LNCaP clone FGC (cell line): ENCODE measurements around the gene ALKBH4.
"Not testable (repeated sequence)": the region's sequence is repeated elsewhere in the genome, so short reads cannot be mapped to it uniquely, and the experiment has no call there.

ENCODE experiments used
- DNase-seq: peaks from one replicate; pipeline ENCODE4 v3.0.0-alpha.2; 2011; ENCODE audit warnings: low read depth
- H3K4me3 ChIP-seq: 2 replicates; pipeline ENCODE4 v1.5.1; 2011; ENCODE audit warnings: mild to moderate bottlenecking, low read depth, low read length, control low read depth
- TF ChIP-seq, protein P1 (sequence below): IDR thresholded peaks from 2 replicates; pipeline ENCODE4 v1.5.1; 2012; ENCODE audit warnings: mild to moderate bottlenecking; ENCODE audit not compliant: control insufficient read depth, insufficient read depth; ENCODE audit errors: extremely low read depth

ALKBH4 gene

DNA sequence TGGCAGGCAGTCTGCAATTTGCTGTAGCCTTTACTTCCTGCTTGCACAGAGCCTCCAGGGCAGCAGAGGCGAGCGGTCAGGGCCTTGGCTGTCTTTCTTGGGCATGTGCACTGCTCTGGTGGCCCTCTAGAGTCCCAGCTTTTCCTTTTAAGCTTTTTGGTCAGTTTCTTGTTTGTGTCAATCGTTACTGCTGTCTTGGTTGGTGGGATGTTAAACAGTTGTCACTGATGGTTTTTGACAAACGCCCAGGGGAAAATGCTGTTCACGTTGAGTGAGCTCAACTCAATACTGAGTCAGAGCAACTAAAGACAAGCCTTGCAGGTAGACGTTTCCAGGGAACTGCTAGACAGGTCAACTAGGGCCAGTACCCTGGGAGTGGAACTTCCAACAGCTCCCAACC is 54.5 kb downstream of the ALKBH4 start:
- no peak overlapping the region for H3K4me3 ChIP-seq
- DNase-seq = no peak

DNA sequence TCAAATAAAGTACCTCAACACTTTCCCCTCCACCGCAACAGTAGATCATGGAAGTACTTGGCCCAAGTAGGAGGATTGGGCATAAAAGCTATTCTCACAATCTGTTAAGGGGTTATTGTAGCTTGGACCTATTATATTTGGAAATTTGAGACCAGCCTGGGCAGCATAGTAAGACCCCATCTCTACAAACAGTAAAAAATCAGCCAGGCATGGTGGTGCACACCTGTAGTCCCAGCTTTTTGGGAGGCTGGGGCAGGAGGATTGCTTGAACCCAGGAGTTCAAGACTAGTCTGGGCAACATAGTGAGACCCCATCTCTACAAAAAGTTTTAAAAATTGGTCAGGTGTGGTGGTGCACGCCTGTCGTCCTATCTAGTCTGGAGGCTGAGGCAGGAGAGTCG is 55.3 kb downstream of the ALKBH4 start:
- TF ChIP-seq, protein P1, sequence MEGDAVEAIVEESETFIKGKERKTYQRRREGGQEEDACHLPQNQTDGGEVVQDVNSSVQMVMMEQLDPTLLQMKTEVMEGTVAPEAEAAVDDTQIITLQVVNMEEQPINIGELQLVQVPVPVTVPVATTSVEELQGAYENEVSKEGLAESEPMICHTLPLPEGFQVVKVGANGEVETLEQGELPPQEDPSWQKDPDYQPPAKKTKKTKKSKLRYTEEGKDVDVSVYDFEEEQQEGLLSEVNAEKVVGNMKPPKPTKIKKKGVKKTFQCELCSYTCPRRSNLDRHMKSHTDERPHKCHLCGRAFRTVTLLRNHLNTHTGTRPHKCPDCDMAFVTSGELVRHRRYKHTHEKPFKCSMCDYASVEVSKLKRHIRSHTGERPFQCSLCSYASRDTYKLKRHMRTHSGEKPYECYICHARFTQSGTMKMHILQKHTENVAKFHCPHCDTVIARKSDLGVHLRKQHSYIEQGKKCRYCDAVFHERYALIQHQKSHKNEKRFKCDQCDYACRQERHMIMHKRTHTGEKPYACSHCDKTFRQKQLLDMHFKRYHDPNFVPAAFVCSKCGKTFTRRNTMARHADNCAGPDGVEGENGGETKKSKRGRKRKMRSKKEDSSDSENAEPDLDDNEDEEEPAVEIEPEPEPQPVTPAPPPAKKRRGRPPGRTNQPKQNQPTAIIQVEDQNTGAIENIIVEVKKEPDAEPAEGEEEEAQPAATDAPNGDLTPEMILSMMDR = no peak
- no peak overlapping the region for H3K4me3 ChIP-seq
- no peak for DNase-seq

More for the DNA sequence above, 54.5 kb downstream of the ALKBH4 start:
- TF ChIP-seq, protein P1 = no peak

DNA sequence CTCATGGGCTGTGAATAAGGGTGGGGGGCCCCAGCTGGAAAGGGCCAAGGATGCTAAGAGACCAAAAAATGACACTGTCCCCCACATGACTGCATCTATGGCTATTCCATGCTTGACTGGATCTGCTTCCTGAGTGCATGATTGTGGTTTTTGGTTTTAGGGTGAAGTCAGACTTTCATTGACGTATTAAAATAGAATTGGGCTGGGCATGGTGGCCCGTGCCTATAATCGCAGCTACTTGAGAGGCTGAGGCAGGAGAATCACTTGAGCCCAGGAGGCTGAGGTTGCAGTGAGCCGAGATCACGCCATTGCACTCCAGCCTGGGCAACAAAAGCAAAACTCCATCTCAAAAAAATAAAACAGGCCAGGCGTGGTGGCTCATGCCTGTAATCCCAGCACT is 56.1 kb downstream of the ALKBH4 start:
- H3K4me3 ChIP-seq, DNase-seq: not testable (repeated sequence)

DNA sequence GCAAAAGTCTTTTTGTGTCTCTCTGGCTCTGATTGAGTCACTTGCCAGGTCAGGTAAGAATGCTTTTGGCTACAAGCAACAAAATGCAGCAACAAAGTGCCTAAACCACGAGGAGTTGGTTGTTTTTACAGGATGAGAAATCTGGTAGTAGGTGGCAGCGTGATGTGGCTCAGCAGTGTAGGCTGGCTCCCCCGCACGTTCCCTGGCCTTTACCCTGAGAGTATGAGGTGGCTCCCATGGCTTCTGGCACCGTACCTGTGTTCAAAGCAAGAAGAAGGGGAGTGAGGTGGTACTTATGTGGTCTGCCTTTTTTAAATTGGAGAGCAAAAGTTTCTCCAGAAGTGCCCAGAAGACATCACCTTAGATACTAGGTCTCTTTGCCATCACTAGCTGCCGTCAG is 56.8 kb downstream of the ALKBH4 start:
- DNase-seq = no peak
- no peak overlapping the region for H3K4me3 ChIP-seq
- TF ChIP-seq, protein P1 = no peak
